ENCODE measurements around the gene CBR3. TPM values are rescaled to one million over a fixed set of nuclear protein-coding genes. Genes with fewer than 3 reads are reported as not detected.

CBR3 gene
- total and polyA plus RNA-seq, 9 of the 15 experiments (the other 6 are each of a cell fraction or from before 2014, with no cell fraction given), result not detected

DNA sequence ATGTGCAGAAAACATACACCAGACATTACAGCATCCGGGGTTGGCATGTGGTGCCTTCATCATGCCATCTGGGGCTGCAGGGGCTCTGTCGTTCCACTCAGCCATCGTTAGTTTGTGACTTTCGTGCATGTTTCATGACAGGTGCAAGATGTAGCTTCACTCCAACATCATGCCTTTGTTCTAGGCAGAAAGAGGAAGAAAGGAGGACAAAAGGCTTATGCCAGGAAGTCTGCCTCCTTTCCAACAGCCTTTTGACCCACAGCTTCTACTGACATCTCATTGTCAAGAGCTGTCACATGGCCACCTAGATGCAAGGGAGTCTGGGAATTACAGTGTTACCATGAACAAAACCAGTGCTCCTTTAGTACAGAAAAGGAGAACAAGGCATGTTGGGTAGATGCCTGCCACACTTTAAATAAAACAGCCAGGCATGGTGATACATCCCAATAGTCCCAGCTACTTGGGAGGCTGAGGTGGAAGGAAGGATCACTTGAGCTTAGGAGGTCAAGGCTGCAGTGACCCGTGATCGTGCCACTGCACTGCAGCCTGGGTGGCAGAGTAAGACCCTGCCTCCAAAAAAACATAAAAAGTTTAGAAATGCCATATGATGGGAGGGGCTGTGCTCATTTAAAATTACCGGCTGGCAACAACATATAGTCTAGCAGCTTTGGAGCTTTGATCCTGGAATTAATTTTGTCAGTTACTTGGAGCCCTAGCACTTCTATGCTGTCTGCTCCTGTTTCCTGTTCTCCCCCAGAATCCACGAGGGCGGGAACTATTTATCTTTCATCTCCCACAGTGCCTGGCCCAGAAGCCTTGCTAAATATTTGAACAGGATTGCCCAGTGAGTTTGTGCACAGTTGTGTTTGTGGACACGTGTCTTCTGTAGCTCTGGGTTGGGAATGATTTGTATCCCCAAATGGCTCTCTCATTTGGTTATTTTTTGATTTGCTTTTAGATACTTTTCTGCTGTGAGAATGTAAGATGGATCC is 29.2 kb downstream of the CBR3 start:
- H3K27ac ChIP-seq (ENCODE audit: extremely low read depth, low read depth, low read length), result no peak overlapping the region
- ChIA-PET CTCF (ENCODE audit: low intra/inter-chr PET ratio) (interaction anchor here (1.2 kb wide), 1 partner anchor 46 kb away, joined by 3 read pairs; no protein-coding TSS in a partner anchor), POLR2A (interaction anchor here (0.6 to 2.0 kb wide), 4 partner anchors 9 to 256 kb away, joined by 3 to 11 read pairs (median 3); no protein-coding TSS in a partner anchor)
- H3K27me3 ChIP-seq (ENCODE audit: control insufficient read depth in 2 of 2, insufficient read depth in 2 of 2, low read length in 2 of 2), result peaks cover 6 to 29% of the 10 kb centered on the region in 2 experiments; a peak in 4 of 5 replicates
- no peak overlapping the region for H3K9ac ChIP-seq (ENCODE audit: insufficient read depth in 1 of 2, low read depth in 2 of 2, low read length in 2 of 2)
- ATAC-seq, result no peak
- TF ChIP-seq, protein P1, sequence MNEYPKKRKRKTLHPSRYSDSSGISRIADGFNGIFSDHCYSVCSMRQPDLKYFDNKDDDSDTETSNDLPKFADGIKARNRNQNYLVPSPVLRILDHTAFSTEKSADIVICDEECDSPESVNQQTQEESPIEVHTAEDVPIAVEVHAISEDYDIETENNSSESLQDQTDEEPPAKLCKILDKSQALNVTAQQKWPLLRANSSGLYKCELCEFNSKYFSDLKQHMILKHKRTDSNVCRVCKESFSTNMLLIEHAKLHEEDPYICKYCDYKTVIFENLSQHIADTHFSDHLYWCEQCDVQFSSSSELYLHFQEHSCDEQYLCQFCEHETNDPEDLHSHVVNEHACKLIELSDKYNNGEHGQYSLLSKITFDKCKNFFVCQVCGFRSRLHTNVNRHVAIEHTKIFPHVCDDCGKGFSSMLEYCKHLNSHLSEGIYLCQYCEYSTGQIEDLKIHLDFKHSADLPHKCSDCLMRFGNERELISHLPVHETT (CRISPR knock-in tag; conservative IDR thresholded peaks at IDR 0.05 in 1 of 2, IDR thresholded peaks at IDR 0.05 in 1 of 2), result 0 out of 4 replicates have a peak, but pooled peaks of 1 of the 2 experiments have one; percentile 46
- TF ChIP-seq, protein P2, sequence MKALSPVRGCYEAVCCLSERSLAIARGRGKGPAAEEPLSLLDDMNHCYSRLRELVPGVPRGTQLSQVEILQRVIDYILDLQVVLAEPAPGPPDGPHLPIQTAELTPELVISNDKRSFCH (CRISPR knock-in tag; IDR thresholded peaks at IDR 0.05), result no peak
- TF ChIP-seq, protein P2 (tag; IDR thresholded peaks at IDR 0.05), result peak; percentile 66; the same call in 1 of the 2 replicates
- TF ChIP-seq L3MBTL2 (IDR thresholded peaks at IDR 0.05), result peak; percentile 39
- 0 out of 2 replicates have a peak, but pooled peaks have one; percentile 24 for TF ChIP-seq ZBTB17 (CRISPR knock-in tag; IDR thresholded peaks at IDR 0.05)
- TF ChIP-seq PATZ1 (CRISPR knock-in tag; IDR thresholded peaks at IDR 0.05; ENCODE audit: borderline replicate concordance), result peak; percentile 36; the same call in 1 of the 2 replicates
- 0 out of 2 replicates have a peak, but pooled peaks have one; percentile 43 for TF ChIP-seq ZNF584 (CRISPR knock-in tag; IDR thresholded peaks at IDR 0.05; ENCODE audit: low read depth)
- no peak for TF ChIP-seq FOS (IDR thresholded peaks at IDR 0.05; ENCODE audit: extremely low read depth, insufficient read length)
- no peak for TF ChIP-seq LARP7 (IDR thresholded peaks at IDR 0.05)
- H3K4me3 ChIP-seq, result no peak overlapping the region
- no peak overlapping the region for H3K4me2 ChIP-seq (ENCODE audit: insufficient read depth, low read length)
- H3K9me3 ChIP-seq (replicated peaks; ENCODE audit: control insufficient read depth, insufficient read depth, low read depth, low read length), result no peaks in the 10 kb centered on the region
- intact Hi-C loops (cut with micrococcal nuclease), result no loop called here
- 10% methylated on average over 10 of the region's 10 CpGs for WGBS (ENCODE audit: insufficient coverage, low coverage, missing lambda C conversion rate)
- H4K20me1 ChIP-seq (replicated peaks; ENCODE audit: control insufficient read depth, insufficient read depth, low read length), result no peaks in the 10 kb centered on the region
- H3K4me1 ChIP-seq (replicated peaks in 1 of 2; ENCODE audit: control insufficient read depth in 2 of 2, insufficient read depth in 2 of 2, low read length in 2 of 2), result peaks cover 0 to 3% of the 10 kb centered on the region in 2 experiments; a peak in 3 of 5 replicates
- no peaks in the 10 kb centered on the region for H3K36me3 ChIP-seq (ENCODE audit: control insufficient read depth, insufficient read depth, low read length)
- BruUV-seq (replicated peaks), result no TSS peak
- H3K9me1 ChIP-seq (ENCODE audit: control insufficient read depth, insufficient read depth, low read length), result no peaks in the 10 kb centered on the region
- in situ Hi-C loops (cut with MboI), result no loop called here
- DNase-seq (ENCODE audit: extremely low read depth in 1 of 4, low spot score in 3 of 4), result peak in 1 of 4 experiments; percentile 25
- H2AFZ ChIP-seq (ENCODE audit: low read depth, low read length), result no peak overlapping the region; the same call in 1 of the 2 replicates
- peak; percentile 60 for FAIRE-seq
- H3K79me2 ChIP-seq (ENCODE audit: control insufficient read depth, insufficient read depth, low read length), result no peaks in the 10 kb centered on the region

Measured in K562 (cell line).